SK-N-SH (cell line): Measurements from ENCODE around the gene AKT3. TPM values are rescaled to one million over a fixed set of nuclear protein-coding genes. Genes with fewer than 3 reads are reported as not detected.

Experiments
- CTCF ChIA-PET: fragments of 300-600, 350-600 bp; formaldehyde crosslinking; extraction: SDS; loops from one replicate; lab custom pipeline; 2021; lab: Yijun Ruan, JAX
- POLR2A ChIA-PET: fragments of 350-600 bp; sonication (Branson Sonifier 250); formaldehyde crosslinking; extraction: SDS; loops from one replicate; lab custom pipeline; 2020; ENCODE audit warnings: antibody characterized with exemption, inconsistent platforms; lab: Yijun Ruan, JAX
- DNase-seq: peaks from one replicate; pipeline ENCODE4 v3.0.0; 2012
- H2AFZ ChIP-seq: fragments of 200-600 bp; sonication (generic); 2 replicates; pipeline ENCODE4 v1.8.1; 2016; ENCODE audit warnings: antibody characterized with exemption, mild to moderate bottlenecking, low read depth
- H3F3A ChIP-seq: fragments of 200-600 bp; sonication (generic); replicated peaks from 2 replicates; pipeline ENCODE3; 2016; ENCODE audit warnings: antibody characterized with exemption, mild to moderate bottlenecking; ENCODE audit not compliant: insufficient read depth
- H3K27ac ChIP-seq, 2 experiments: fragments of 200-500 bp in 1 of 2; fragments of 200-600 bp in 1 of 2; sonication (Bioruptor generic) in 1 of 2; sonication (generic), shearing (Covaris generic) in 1 of 2; 2 replicates each; pipeline versions ENCODE4 v1.5.1 to v1.6.1; 2014 to 2016; ENCODE audit warnings: low read depth in 2 of 2, inconsistent platforms in 1 of 2, low read length in 1 of 2, mild to moderate bottlenecking in 1 of 2, mixed read lengths in 1 of 2
- H3K27me3 ChIP-seq: fragments of 200-600 bp; sonication (generic), shearing (Covaris generic); 2 replicates; pipeline ENCODE4 v1.6.1; 2016; ENCODE audit warnings: mixed run types; ENCODE audit not compliant: insufficient read depth
- H3K36me3 ChIP-seq, 2 experiments: fragments of 200-500 bp in 1 of 2; fragments of 200-600 bp in 1 of 2; sonication (Bioruptor generic) in 1 of 2; sonication (generic) in 1 of 2; replicated peaks in 1 of 2; 2 replicates each; pipeline versions ENCODE3 to v1.5.1; 2014 to 2016; ENCODE audit warnings: low read length in 1 of 2, mild to moderate bottlenecking in 1 of 2; ENCODE audit not compliant: insufficient read depth in 2 of 2, control insufficient read depth in 1 of 2
- H3K4me1 ChIP-seq, 2 experiments: fragments of 200-500 bp in 1 of 2; fragments of 200-600 bp in 1 of 2; sonication (Bioruptor generic) in 1 of 2; sonication (generic), shearing (Covaris generic) in 1 of 2; 2 replicates each; pipeline versions ENCODE4 v1.5.1 to v1.6.1; 2014 to 2016; ENCODE audit warnings: low read depth in 1 of 2, low read length in 1 of 2, mixed run types in 1 of 2; ENCODE audit not compliant: insufficient read depth in 2 of 2, control insufficient read depth in 1 of 2
- H3K4me2 ChIP-seq: fragments of 200-600 bp; sonication (generic), shearing (Covaris generic); 2 replicates; pipeline ENCODE4 v1.6.1; 2017; ENCODE audit warnings: mixed run types
- H3K4me3 ChIP-seq, 2 experiments: fragments of 200-500 bp in 1 of 2; fragments of 200-600 bp in 1 of 2; sonication (Bioruptor generic) in 1 of 2; sonication (generic), shearing (Covaris generic) in 1 of 2; 2 replicates each; pipeline versions ENCODE4 v1.5.1 to v1.8.1; 2014 to 2016; ENCODE audit warnings: low read depth in 2 of 2, inconsistent platforms in 1 of 2, low read length in 1 of 2, mild to moderate bottlenecking in 1 of 2, mixed read lengths in 1 of 2, moderate library complexity in 1 of 2
- H3K79me2 ChIP-seq: fragments of 200-600 bp; sonication (generic); 2 replicates; pipeline ENCODE4 v1.8.1; 2017; ENCODE audit warnings: mild to moderate bottlenecking; ENCODE audit not compliant: insufficient read depth
- H3K9ac ChIP-seq: fragments of 200-600 bp; sonication (generic); 2 replicates; pipeline ENCODE4 v1.6.1; 2017; ENCODE audit warnings: mixed run types
- H3K9me2 ChIP-seq: fragments of 200-600 bp; sonication (generic); 2 replicates; pipeline ENCODE4 v1.6.1; 2017; ENCODE audit warnings: mixed run types
- H3K9me3 ChIP-seq: fragments of 200-600 bp; sonication (generic); 2 replicates; pipeline ENCODE4 v1.6.1; 2017; ENCODE audit warnings: mixed run types, mild to moderate bottlenecking, moderate library complexity
- H4K20me1 ChIP-seq: fragments of 200-600 bp; sonication (generic); 2 replicates; pipeline ENCODE4 v1.6.1; 2017; ENCODE audit warnings: mild to moderate bottlenecking, mixed run types; ENCODE audit not compliant: insufficient read depth
- CHD2 ChIP-seq: fragments of 150-350 bp; IDR thresholded peaks from 2 replicates; pipeline ENCODE4 v1.6.1; 2018; ENCODE audit warnings: low read length; ENCODE audit not compliant: partially characterized antibody
- CTCF ChIP-seq: fragments of 200-600 bp; sonication (generic); IDR thresholded peaks from 2 replicates; pipeline ENCODE4 v1.6.1; 2017; ENCODE audit warnings: antibody characterized with exemption, mild to moderate bottlenecking, moderate library complexity
- EP300 ChIP-seq, 2 experiments: IDR thresholded peaks; 2 replicates each; pipeline versions ENCODE4 v1.4.0 to v1.6.1; 2012; ENCODE audit warnings: borderline replicate concordance in 1 of 2, low read depth in 1 of 2, low read length in 1 of 2
- EZH2phosphoT487 ChIP-seq: fragments of 200-600 bp; sonication (generic); IDR thresholded peaks from 2 replicates; pipeline ENCODE4 v1.6.1; 2017; ENCODE audit warnings: low read depth, mixed run types, mild to moderate bottlenecking, antibody characterized with exemption, moderate library complexity, borderline replicate concordance
- FOSL2 ChIP-seq: IDR thresholded peaks from 2 replicates; pipeline ENCODE4 v1.4.0; 2012; ENCODE audit warnings: low read depth, mild to moderate bottlenecking, moderate library complexity, borderline replicate concordance
- FOXJ3 ChIP-seq: sonication (generic); formaldehyde crosslinking; IDR thresholded peaks from 2 replicates; pipeline ENCODE4 v1.5.1; 2020; ENCODE audit warnings: mild to moderate bottlenecking, missing genetic modification reagents
- GABPA ChIP-seq: IDR thresholded peaks from 2 replicates; pipeline ENCODE4 v1.4.0; 2012; ENCODE audit warnings: low read depth, mild to moderate bottlenecking
- IRF3 ChIP-seq: fragments of 150-350 bp; IDR thresholded peaks from 2 replicates; pipeline ENCODE4 v1.6.1; 2016; ENCODE audit warnings: mild to moderate bottlenecking, low read depth, low read length
- JUND ChIP-seq: IDR thresholded peaks from 2 replicates; pipeline ENCODE4 v1.4.0; 2012
- MEF2A ChIP-seq: IDR thresholded peaks from 2 replicates; pipeline ENCODE4 v1.4.0; 2012; ENCODE audit warnings: low read depth, borderline replicate concordance
- NFIC ChIP-seq: IDR thresholded peaks from 2 replicates; pipeline ENCODE4 v1.4.0; 2012; ENCODE audit warnings: borderline replicate concordance
- SIN3A ChIP-seq: IDR thresholded peaks from 2 replicates; pipeline ENCODE4 v1.6.1; 2012; ENCODE audit warnings: low read depth, mild to moderate bottlenecking, low read length, moderate library complexity, borderline replicate concordance
- SMC3 ChIP-seq: IDR thresholded peaks from 2 replicates; pipeline ENCODE4 v1.6.1; 2012; ENCODE audit warnings: low read depth, low read length, improper control_type of control experiment
- TAF1 ChIP-seq: IDR thresholded peaks from 2 replicates; pipeline ENCODE4 v1.6.1; 2012; ENCODE audit warnings: low read depth, mild to moderate bottlenecking, low read length, moderate library complexity, borderline replicate concordance
- TCF12 ChIP-seq: IDR thresholded peaks from 2 replicates; pipeline ENCODE4 v1.4.0; 2012
- USF1 ChIP-seq: IDR thresholded peaks from 2 replicates; pipeline ENCODE4 v1.4.0; 2012; ENCODE audit warnings: low read depth, borderline replicate concordance
- USF2 ChIP-seq: fragments of 150-350 bp; IDR thresholded peaks from 2 replicates; pipeline ENCODE4 v1.6.1; 2017; ENCODE audit warnings: antibody characterized with exemption, low read length, low read depth, borderline replicate concordance
- WGBS: methylation state at CpG from one replicate; pipeline ENCODE4 v1.1.6; 2017; ENCODE audit warnings: low lambda C conversion rate; 5-methylcytosine and 5-hydroxymethylcytosine counted together
- polyA plus RNA-seq, 3 experiments: library from polyadenylated mRNA; depleted of rRNA; stranded (reverse); fragments of >200 nt; gene quantifications; 2 replicates each; pipeline ENCODE4 v1.2.3, GENCODE V29; 2012
- TF ChIP-seq, protein P1 (sequence below): IDR thresholded peaks from 2 replicates; pipeline ENCODE4 v1.4.0; 2012; ENCODE audit warnings: low read depth
- TF ChIP-seq, protein P2 (sequence below): IDR thresholded peaks from 2 replicates; pipeline ENCODE4 v1.6.1; 2012; ENCODE audit warnings: mild to moderate bottlenecking, low read depth, low read length, moderate library complexity

AKT3 gene
- polyA plus RNA-seq, 1 of the 3 experiments (the other 2 are of a cell fraction), result 12.7 TPM

DNA sequence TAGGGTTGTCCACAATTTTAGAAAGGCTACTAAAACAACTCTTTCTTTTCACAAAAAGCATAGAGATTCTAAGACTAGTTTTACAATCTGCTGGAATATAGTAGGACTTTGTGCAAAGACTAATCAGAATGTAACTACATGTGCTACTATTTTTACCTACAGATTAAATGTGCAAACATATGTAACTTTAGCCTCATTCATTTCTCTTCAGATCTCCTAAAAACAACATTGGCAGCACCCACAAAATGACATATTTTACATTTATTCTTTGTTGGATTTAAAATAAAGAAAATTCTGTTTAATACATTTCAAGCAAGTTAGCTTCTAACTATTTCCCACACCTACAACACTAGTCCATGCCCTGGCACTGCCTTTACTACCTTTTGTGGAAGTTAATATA lies 292.2 kb downstream of the AKT3 start:
- no peak for DNase-seq
- Histone ChIP-seq H3K27ac (no peak overlapping the region), H3K79me2 (no peaks in the 10 kb centered on the region; the same call in 1 of the 2 replicates), H4K20me1 (no peaks in the 10 kb centered on the region), H3K4me1 (no peaks in the 10 kb centered on the region; a peak in 1 of 4 replicates), H3F3A (peaks cover 7% of the 10 kb centered on the region), H3K9ac (no peak overlapping the region), H3K4me2 (no peak overlapping the region), H3K36me3 (peaks cover 26 to 31% of the 10 kb centered on the region in 2 experiments), H3K9me2 (no peaks in the 10 kb centered on the region), H3K9me3 (no peaks in the 10 kb centered on the region), H3K27me3 (no peaks in the 10 kb centered on the region), H3K4me3 (no peak overlapping the region), H2AFZ (no peak overlapping the region)
- ChIA-PET CTCF (interaction anchor here (0.6 to 1.7 kb wide), 3 partner anchors 11 to 15 kb away, joined by 3 to 4 read pairs (median 3); no protein-coding TSS in a partner anchor), POLR2A (no interaction called here)
- TF ChIP-seq CHD2 (no peak), EZH2phosphoT487 (no peak), GABPA (no peak), NFIC (no peak), SIN3A (no peak), TCF12 (no peak), TAF1 (no peak), MEF2A (no peak), CTCF (no peak), JUND (no peak), USF2 (no peak), USF1 (no peak)

GRCh38 chr1:243554686-243555085 lies 295.4 kb downstream of the AKT3 start:
- H3K27me3 ChIP-seq, result no peaks in the 10 kb centered on the region
- 97% methylated on average over 4 of the region's 4 CpGs for WGBS
- no peak overlapping the region for H3K4me3 ChIP-seq
- no peaks in the 10 kb centered on the region for H3K9me3 ChIP-seq
- no peaks in the 10 kb centered on the region for H3K9me2 ChIP-seq
- POLR2A ChIA-PET, result no interaction called here
- H3F3A ChIP-seq, result peaks cover 3% of the 10 kb centered on the region
- CTCF ChIA-PET, result no interaction called here
- H3K36me3 ChIP-seq, result peaks cover 7 to 15% of the 10 kb centered on the region in 2 experiments
- DNase-seq, result no peak
- H3K4me1 ChIP-seq, result no peaks in the 10 kb centered on the region; a peak in 2 of 4 replicates
- no peaks in the 10 kb centered on the region; the same call in 1 of the 2 replicates for H3K79me2 ChIP-seq
- no peak overlapping the region for H2AFZ ChIP-seq
- no peak overlapping the region for H3K9ac ChIP-seq
- H4K20me1 ChIP-seq, result no peaks in the 10 kb centered on the region
- H3K27ac ChIP-seq, result no peak overlapping the region
- H3K4me2 ChIP-seq, result no peak overlapping the region
- TF ChIP-seq FOSL2 (no peak), USF1 (no peak), JUND (no peak), EP300 (IDR thresholded peaks at IDR 0.05; ENCODE audit: borderline replicate concordance in 1 of 2, low read depth in 1 of 2, low read length in 1 of 2) (no peak), SIN3A (no peak), IRF3 (no peak), FOXJ3 (CRISPR knock-in tag) (no peak), SMC3 (no peak)
- TF ChIP-seq, protein P1, sequence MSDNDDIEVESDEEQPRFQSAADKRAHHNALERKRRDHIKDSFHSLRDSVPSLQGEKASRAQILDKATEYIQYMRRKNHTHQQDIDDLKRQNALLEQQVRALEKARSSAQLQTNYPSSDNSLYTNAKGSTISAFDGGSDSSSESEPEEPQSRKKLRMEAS, result no peak
- TF ChIP-seq, protein P2, sequence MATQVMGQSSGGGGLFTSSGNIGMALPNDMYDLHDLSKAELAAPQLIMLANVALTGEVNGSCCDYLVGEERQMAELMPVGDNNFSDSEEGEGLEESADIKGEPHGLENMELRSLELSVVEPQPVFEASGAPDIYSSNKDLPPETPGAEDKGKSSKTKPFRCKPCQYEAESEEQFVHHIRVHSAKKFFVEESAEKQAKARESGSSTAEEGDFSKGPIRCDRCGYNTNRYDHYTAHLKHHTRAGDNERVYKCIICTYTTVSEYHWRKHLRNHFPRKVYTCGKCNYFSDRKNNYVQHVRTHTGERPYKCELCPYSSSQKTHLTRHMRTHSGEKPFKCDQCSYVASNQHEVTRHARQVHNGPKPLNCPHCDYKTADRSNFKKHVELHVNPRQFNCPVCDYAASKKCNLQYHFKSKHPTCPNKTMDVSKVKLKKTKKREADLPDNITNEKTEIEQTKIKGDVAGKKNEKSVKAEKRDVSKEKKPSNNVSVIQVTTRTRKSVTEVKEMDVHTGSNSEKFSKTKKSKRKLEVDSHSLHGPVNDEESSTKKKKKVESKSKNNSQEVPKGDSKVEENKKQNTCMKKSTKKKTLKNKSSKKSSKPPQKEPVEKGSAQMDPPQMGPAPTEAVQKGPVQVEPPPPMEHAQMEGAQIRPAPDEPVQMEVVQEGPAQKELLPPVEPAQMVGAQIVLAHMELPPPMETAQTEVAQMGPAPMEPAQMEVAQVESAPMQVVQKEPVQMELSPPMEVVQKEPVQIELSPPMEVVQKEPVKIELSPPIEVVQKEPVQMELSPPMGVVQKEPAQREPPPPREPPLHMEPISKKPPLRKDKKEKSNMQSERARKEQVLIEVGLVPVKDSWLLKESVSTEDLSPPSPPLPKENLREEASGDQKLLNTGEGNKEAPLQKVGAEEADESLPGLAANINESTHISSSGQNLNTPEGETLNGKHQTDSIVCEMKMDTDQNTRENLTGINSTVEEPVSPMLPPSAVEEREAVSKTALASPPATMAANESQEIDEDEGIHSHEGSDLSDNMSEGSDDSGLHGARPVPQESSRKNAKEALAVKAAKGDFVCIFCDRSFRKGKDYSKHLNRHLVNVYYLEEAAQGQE, result no peak
